Panc1 (cell line): Measurements from ENCODE around the gene MYH7. TPM values are rescaled to one million over a fixed set of nuclear protein-coding genes. Genes with fewer than 3 reads are reported as not detected.

Experiments
- ATAC-seq: fragments of 200-7000 bp; cut with Tn5 transposase; 2 replicates; pipeline ENCODE4 v1.9.1; 2020; ENCODE audit warnings: mild to moderate bottlenecking, moderate library complexity
- BruUV-seq: library from RNA; stranded (reverse); fragments of 400-500 nt; replicated peaks from 2 replicates; lab custom pipeline; 2021; lab: Mats Ljungman, UMichigan
- CTCF ChIA-PET: fragments of 300-600 bp; sonication (Branson Sonifier 250); formaldehyde crosslinking; loops from one replicate; lab custom pipeline; 2022; ENCODE audit warnings: antibody characterized with exemption; lab: Charles Lee
- POLR2A ChIA-PET: fragments of 300-600 bp; sonication (Branson Sonifier 250); formaldehyde crosslinking; loops from one replicate; lab custom pipeline; 2022; ENCODE audit warnings: antibody characterized with exemption; lab: Charles Lee
- DNase-seq: peaks from one replicate; pipeline ENCODE4 v3.0.0-alpha.2; 2010; ENCODE audit warnings: low read depth, low spot score
- H3K27ac ChIP-seq: 2 replicates; pipeline ENCODE4 v1.5.1; 2011; ENCODE audit warnings: mild to moderate bottlenecking, low read length, inconsistent platforms
- H3K27me3 ChIP-seq: fragments of 200-500 bp; sonication (Bioruptor generic); 2 replicates; pipeline ENCODE4 v1.6.0; 2014; ENCODE audit warnings: low read length, inconsistent platforms; ENCODE audit not compliant: control insufficient read depth, insufficient read depth
- H3K36me3 ChIP-seq: fragments of 200-500 bp; sonication (Bioruptor generic); 2 replicates; pipeline ENCODE4 v1.5.1; 2014; ENCODE audit warnings: inconsistent platforms, mild to moderate bottlenecking, low read length, moderate library complexity; ENCODE audit not compliant: control insufficient read depth, insufficient read depth
- H3K4me1 ChIP-seq: 2 replicates; pipeline ENCODE4 v1.5.1; 2011; ENCODE audit warnings: inconsistent platforms, mild to moderate bottlenecking, low read length, moderate library complexity; ENCODE audit not compliant: control insufficient read depth, insufficient read depth
- H3K4me3 ChIP-seq, 2 experiments: 2 replicates each; pipeline ENCODE4 v1.5.1; 2011 to 2012; ENCODE audit warnings: low read depth in 2 of 2, low read length in 2 of 2, mild to moderate bottlenecking in 2 of 2, inconsistent platforms in 1 of 2, moderate library complexity in 1 of 2
- H3K9me3 ChIP-seq: fragments of 200-500 bp; sonication (Bioruptor generic); 2 replicates; pipeline ENCODE4 v1.5.1; 2014; ENCODE audit warnings: low read depth, mild to moderate bottlenecking, inconsistent platforms, low read length, moderate library complexity; ENCODE audit not compliant: control insufficient read depth, insufficient read depth
- CTCF ChIP-seq: fragments of 450-650 bp; IDR thresholded peaks from 2 replicates; pipeline ENCODE4 v1.5.1; 2017; ENCODE audit warnings: mild to moderate bottlenecking
- POLR2AphosphoS5 ChIP-seq: IDR thresholded peaks from 2 replicates; pipeline ENCODE4 v1.6.1; 2012; ENCODE audit warnings: mild to moderate bottlenecking, low read depth, low read length, moderate library complexity
- REST ChIP-seq, 2 experiments: IDR thresholded peaks; 2 replicates each; pipeline ENCODE4 v1.6.1; 2011 to 2012; ENCODE audit warnings: low read depth in 2 of 2, control low read depth in 1 of 2, low read length in 1 of 2, mild to moderate bottlenecking in 1 of 2, moderate library complexity in 1 of 2; ENCODE audit not compliant: insufficient read depth in 1 of 2
- SIN3A ChIP-seq: IDR thresholded peaks from 2 replicates; pipeline ENCODE4 v1.6.1; 2012; ENCODE audit warnings: low read depth, mild to moderate bottlenecking, low read length, moderate library complexity, borderline replicate concordance; ENCODE audit not compliant: insufficient read depth
- TCF7L2 ChIP-seq: IDR thresholded peaks from 2 replicates; pipeline ENCODE4 v1.6.1; 2011; ENCODE audit warnings: mild to moderate bottlenecking, low read depth, low read length, inconsistent platforms
- in situ Hi-C: cut with HindIII; loops from 2 replicates; pipeline ENCODE4 v1.10.0; 2016; ENCODE audit warnings: low sequenced_read_pairs, low pct_unique_long_range_greater_than_20kb
- intact Hi-C: fragments of 100-400 bp; cut with micrococcal nuclease; formaldehyde crosslinking; loops from one replicate; pipeline ENCODE4 v1.10.0; 2022; ENCODE audit not compliant: unreplicated experiment
- total RNA-seq: library from RNA; stranded (reverse); gene quantifications from one replicate; pipeline ENCODE4 v1.2.1, GENCODE V29; 2021; ENCODE audit not compliant: unreplicated experiment

The MYH7 gene
- total RNA-seq, 1 experiment from 2014 or later: not detected

- POLR2A ChIA-PET: no interaction called here
Observed at GRCh38 chr14:23398348-23398747, 37.1 kb downstream of the MYH7 start.

GRCh38 chr14:23396781-23397407 lies 38.6 kb downstream of the MYH7 start:
- intact Hi-C loops: no loop called here
- no peaks in the 10 kb centered on the region; the same call in 1 of the 2 replicates for H3K27me3 ChIP-seq
- no peaks in the 10 kb centered on the region for H3K36me3 ChIP-seq
- no peaks in the 10 kb centered on the region for H3K9me3 ChIP-seq
- ATAC-seq (no peak), DNase-seq (no peak)
- no peaks in the 10 kb centered on the region for H3K4me1 ChIP-seq
- BruUV-seq: no TSS peak
- H3K27ac ChIP-seq: no peak overlapping the region
- TF ChIP-seq REST (IDR thresholded peaks at IDR 0.05; ENCODE audit: insufficient read depth in 1 of 2, low read depth in 2 of 2, low read length in 1 of 2) (no peak), POLR2AphosphoS5 (no peak), CTCF (no peak), TCF7L2 (no peak), SIN3A (no peak)
- in situ Hi-C loops: no loop called here
- CTCF ChIA-PET: no interaction called here
- no peak overlapping the region for H3K4me3 ChIP-seq
- POLR2A ChIA-PET: interaction anchor here (0.7 kb wide), 1 partner anchor 29 kb away, joined by 3 read pairs; no protein-coding TSS in a partner anchor

More at GRCh38 chr14:23398348-23398747, 37.1 kb downstream of the MYH7 start:
- DNase-seq (no peak), ATAC-seq (no peak)
- H3K4me1 ChIP-seq: no peaks in the 10 kb centered on the region
- CTCF ChIA-PET: no interaction called here
- H3K27ac ChIP-seq: no peak overlapping the region
- intact Hi-C loops (no loop called here), in situ Hi-C loops (no loop called here)
- H3K36me3 ChIP-seq: no peaks in the 10 kb centered on the region
- no TSS peak for BruUV-seq
- TF ChIP-seq POLR2AphosphoS5 (no peak), REST (IDR thresholded peaks at IDR 0.05; ENCODE audit: insufficient read depth in 1 of 2, low read depth in 2 of 2, low read length in 1 of 2) (no peak), TCF7L2 (no peak), CTCF (no peak), SIN3A (no peak)
- no peaks in the 10 kb centered on the region for H3K9me3 ChIP-seq
- H3K4me3 ChIP-seq: no peak overlapping the region
- H3K27me3 ChIP-seq: no peaks in the 10 kb centered on the region; the same call in 1 of the 2 replicates
